GM23338 (cell line): ENCODE measurements around the gene ZNF445.

Source experiments
- CREB1 ChIP-seq: fragments of 250-450 bp; sonication (Bioruptor Pico); IDR thresholded peaks from 2 replicates; pipeline ENCODE4 v1.5.0; 2020; ENCODE audit warnings: low read depth, mild to moderate bottlenecking, moderate library complexity
- CTCF ChIP-seq, 2 experiments: fragments of 200-600 bp in 1 of 2; sonication (generic) in 1 of 2; conservative IDR thresholded peaks; 2 replicates each; pipeline versions ENCODE4 v1.5.1 to v1.6.1; 2016 to 2017; ENCODE audit warnings: antibody characterized with exemption in 2 of 2, low read depth in 2 of 2, mild to moderate bottlenecking in 2 of 2, moderate library complexity in 1 of 2
- ETS1 ChIP-seq: IDR thresholded peaks from 2 replicates; pipeline ENCODE4 v1.6.1; 2016; ENCODE audit warnings: antibody characterized with exemption
- EZH2 ChIP-seq: fragments of 200-600 bp; sonication (generic); IDR thresholded peaks from one replicate; pipeline ENCODE4 v1.8.0; 2017; ENCODE audit warnings: antibody characterized with exemption, mild to moderate bottlenecking, low read depth; ENCODE audit not compliant: unreplicated experiment
- EZH2phosphoT487 ChIP-seq: fragments of 200-600 bp; sonication (generic); IDR thresholded peaks from one replicate; pipeline ENCODE4 v1.8.1; 2018; ENCODE audit warnings: antibody characterized with exemption; ENCODE audit not compliant: unreplicated experiment
- JUNB ChIP-seq: IDR thresholded peaks from one replicate; pipeline ENCODE4 v1.6.1; 2016; ENCODE audit warnings: antibody characterized with exemption; ENCODE audit not compliant: unreplicated experiment
- NANOG ChIP-seq: IDR thresholded peaks from 2 replicates; pipeline ENCODE4 v1.6.1; 2016; ENCODE audit warnings: antibody characterized with exemption, borderline replicate concordance
- POLR2AphosphoS5 ChIP-seq: IDR thresholded peaks from 2 replicates; pipeline ENCODE4 v1.6.1; 2016; ENCODE audit warnings: antibody characterized with exemption, low read depth
- REST ChIP-seq: IDR thresholded peaks from one replicate; pipeline ENCODE4 v1.6.1; 2018; ENCODE audit warnings: antibody characterized with exemption; ENCODE audit not compliant: unreplicated experiment
- STAT1 ChIP-seq: IDR thresholded peaks from one replicate; pipeline ENCODE4 v1.6.1; 2016; ENCODE audit warnings: antibody characterized with exemption; ENCODE audit not compliant: unreplicated experiment
- ZNF331 ChIP-seq: fragments of 250-450 bp; sonication (Bioruptor Pico); IDR thresholded peaks from 2 replicates; pipeline ENCODE4 v1.5.0; 2020; ENCODE audit warnings: low read depth, mild to moderate bottlenecking, moderate library complexity

GRCh38 chr3:44518782-44519156 lies 41.3 kb upstream of the ZNF445 start:
- TF ChIP-seq CTCF (conservative IDR thresholded peaks at IDR 0.05; ENCODE audit: low read depth in 2 of 2) (no peak), EZH2phosphoT487 (no peak), EZH2 (no peak), POLR2AphosphoS5 (no peak), JUNB (no peak), CREB1 (CRISPR knock-in tag) (no peak), REST (no peak), STAT1 (no peak), ZNF331 (no peak), NANOG (no peak), ETS1 (no peak)
